ENCODE results near the gene MS4A10.

DNA sequence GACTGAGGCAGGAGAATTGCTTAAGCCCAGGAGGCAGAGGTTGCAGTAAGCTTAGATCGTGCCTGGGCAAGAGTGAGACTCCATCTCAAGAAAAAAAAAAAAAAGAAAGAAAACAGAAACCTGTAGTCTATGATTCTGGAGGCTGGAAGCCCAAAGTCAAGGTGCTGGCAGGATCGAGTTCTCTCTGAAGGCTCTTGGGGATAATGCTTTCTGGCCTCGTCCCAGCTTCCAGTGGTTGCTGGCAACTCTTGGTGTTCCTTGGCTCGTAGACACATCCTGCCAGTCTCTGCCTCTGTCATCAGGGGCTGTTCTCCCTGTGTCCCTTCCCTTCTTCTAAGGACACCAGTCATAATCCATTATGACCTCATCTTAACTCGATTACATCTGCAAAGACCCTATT lies 40.0 kb downstream of the MS4A10 start:
- TF ChIP-seq, protein P1, sequence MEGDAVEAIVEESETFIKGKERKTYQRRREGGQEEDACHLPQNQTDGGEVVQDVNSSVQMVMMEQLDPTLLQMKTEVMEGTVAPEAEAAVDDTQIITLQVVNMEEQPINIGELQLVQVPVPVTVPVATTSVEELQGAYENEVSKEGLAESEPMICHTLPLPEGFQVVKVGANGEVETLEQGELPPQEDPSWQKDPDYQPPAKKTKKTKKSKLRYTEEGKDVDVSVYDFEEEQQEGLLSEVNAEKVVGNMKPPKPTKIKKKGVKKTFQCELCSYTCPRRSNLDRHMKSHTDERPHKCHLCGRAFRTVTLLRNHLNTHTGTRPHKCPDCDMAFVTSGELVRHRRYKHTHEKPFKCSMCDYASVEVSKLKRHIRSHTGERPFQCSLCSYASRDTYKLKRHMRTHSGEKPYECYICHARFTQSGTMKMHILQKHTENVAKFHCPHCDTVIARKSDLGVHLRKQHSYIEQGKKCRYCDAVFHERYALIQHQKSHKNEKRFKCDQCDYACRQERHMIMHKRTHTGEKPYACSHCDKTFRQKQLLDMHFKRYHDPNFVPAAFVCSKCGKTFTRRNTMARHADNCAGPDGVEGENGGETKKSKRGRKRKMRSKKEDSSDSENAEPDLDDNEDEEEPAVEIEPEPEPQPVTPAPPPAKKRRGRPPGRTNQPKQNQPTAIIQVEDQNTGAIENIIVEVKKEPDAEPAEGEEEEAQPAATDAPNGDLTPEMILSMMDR (IDR thresholded peaks at IDR 0.05), result no peak
- TF ChIP-seq POLR2A (IDR thresholded peaks at IDR 0.05), result no peak

Measured in stomach (tissue), 4 donors.